ENCODE measurements around the gene IRF3.

DNA sequence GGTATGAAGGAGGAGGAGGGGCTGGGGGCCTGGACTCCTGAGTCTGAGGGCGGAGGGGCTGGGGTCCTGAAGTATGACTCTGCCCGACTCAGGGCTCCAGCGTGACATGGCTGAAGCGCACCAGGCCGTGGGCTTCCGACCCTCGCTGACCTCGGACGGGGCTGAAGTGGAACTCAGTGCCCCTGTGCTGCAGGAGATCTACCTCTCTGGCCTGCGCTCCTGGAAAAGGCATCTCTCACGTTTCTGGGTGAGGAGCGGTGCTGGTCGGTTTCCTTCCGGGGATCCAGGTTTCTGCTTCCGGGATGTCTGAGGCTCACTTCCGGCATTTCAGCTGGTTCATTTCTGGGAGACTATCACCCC lies 26.5 kb upstream of the IRF3 start:
- TF ChIP-seq, protein P1, sequence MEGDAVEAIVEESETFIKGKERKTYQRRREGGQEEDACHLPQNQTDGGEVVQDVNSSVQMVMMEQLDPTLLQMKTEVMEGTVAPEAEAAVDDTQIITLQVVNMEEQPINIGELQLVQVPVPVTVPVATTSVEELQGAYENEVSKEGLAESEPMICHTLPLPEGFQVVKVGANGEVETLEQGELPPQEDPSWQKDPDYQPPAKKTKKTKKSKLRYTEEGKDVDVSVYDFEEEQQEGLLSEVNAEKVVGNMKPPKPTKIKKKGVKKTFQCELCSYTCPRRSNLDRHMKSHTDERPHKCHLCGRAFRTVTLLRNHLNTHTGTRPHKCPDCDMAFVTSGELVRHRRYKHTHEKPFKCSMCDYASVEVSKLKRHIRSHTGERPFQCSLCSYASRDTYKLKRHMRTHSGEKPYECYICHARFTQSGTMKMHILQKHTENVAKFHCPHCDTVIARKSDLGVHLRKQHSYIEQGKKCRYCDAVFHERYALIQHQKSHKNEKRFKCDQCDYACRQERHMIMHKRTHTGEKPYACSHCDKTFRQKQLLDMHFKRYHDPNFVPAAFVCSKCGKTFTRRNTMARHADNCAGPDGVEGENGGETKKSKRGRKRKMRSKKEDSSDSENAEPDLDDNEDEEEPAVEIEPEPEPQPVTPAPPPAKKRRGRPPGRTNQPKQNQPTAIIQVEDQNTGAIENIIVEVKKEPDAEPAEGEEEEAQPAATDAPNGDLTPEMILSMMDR (conservative IDR thresholded peaks at IDR 0.05; ENCODE audit: low read depth, low read length): no peak
- TF ChIP-seq POLR2A (IDR thresholded peaks at IDR 0.05; ENCODE audit: low read depth, low read length) (no peak), CEBPB (IDR thresholded peaks at IDR 0.05; ENCODE audit: low read depth, low read length) (no peak), RCOR1 (IDR thresholded peaks at IDR 0.05; ENCODE audit: insufficient replicate concordance, low read length) (no peak), SMC3 (IDR thresholded peaks at IDR 0.05; ENCODE audit: low read depth, low read length) (no peak), RAD21 (IDR thresholded peaks at IDR 0.05; ENCODE audit: low read length) (no peak), CHD1 (IDR thresholded peaks at IDR 0.05; ENCODE audit: low read depth, low read length) (no peak)
- TF ChIP-seq, protein P2, sequence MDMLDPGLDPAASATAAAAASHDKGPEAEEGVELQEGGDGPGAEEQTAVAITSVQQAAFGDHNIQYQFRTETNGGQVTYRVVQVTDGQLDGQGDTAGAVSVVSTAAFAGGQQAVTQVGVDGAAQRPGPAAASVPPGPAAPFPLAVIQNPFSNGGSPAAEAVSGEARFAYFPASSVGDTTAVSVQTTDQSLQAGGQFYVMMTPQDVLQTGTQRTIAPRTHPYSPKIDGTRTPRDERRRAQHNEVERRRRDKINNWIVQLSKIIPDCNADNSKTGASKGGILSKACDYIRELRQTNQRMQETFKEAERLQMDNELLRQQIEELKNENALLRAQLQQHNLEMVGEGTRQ (IDR thresholded peaks at IDR 0.05; ENCODE audit: low read depth, low read length): no peak

Measured in IMR-90 (cell line).